NCI-H1436 treated with DMSO at 0.1 percent for 48 hours (cell line): ENCODE data around the gene CDKN1B.

Source experiments
- DNase-seq: peaks from one replicate; lab custom pipeline; 2025; lab: John Stamatoyannopoulos, UW

The CDKN1B gene

DNA sequence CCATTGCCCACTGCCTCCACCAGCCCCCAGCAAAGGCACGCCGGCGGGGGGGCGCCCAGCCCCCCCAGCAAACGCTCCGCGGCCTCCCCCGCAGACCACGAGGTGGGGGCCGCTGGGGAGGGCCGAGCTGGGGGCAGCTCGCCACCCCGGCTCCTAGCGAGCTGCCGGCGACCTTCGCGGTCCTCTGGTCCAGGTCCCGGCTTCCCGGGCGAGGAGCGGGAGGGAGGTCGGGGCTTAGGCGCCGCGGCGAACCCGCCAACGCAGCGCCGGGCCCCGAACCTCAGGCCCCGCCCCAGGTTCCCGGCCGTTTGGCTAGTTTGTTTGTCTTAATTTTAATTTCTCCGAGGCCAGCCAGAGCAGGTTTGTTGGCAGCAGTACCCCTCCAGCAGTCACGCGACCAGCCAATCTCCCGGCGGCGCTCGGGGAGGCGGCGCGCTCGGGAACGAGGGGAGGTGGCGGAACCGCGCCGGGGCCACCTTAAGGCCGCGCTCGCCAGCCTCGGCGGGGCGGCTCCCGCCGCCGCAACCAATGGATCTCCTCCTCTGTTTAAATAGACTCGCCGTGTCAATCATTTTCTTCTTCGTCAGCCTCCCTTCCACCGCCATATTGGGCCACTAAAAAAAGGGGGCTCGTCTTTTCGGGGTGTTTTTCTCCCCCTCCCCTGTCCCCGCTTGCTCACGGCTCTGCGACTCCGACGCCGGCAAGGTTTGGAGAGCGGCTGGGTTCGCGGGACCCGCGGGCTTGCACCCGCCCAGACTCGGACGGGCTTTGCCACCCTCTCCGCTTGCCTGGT, at the start of gene CDKN1B:
Gene CDKN1B (plus strand): TSS at position 576 of the 793 bp plus-strand sequence. CDS start 472 bp downstream, outside the sequence.
- DNase-seq, result peak; percentile 78

DNA sequence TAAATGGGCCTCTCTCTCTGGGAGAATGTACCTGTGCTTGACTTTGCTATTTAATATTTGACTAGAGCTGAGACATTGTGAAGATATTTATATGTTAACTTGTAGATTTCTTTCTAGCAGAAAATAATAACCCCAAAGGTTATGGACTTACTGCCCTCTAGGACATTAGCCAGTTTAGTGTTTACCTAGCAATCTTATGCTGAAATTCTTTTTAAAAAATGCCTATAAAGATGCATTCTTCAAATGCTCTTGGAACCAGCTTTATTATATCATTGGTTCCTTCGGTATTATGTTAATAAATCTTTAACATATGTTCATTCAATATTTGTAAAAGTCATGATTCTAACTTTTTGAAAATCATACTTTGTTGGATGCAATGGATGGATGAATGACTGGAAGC, 49.2 kb upstream of the CDKN1B start:
- DNase-seq, result no peak

DNA sequence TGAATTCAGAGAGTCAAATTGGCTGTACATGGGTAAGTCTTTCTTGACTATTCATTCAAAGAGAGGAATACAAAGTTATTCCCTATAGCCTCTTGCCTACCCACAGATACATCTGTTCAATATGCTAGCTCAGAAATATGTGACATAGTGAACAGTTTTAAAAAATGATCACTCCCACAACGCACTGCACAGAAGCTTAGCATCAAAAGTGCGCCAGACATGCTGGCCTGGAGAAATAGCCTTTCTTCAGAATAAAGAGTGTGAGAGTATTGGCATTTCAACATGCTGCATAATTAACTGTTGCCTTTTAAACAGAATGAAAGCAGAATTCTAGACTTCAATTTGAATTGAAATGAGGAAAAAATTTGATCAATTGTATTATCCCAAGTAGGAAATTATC, 48.1 kb upstream of the CDKN1B start:
- no peak for DNase-seq

DNA sequence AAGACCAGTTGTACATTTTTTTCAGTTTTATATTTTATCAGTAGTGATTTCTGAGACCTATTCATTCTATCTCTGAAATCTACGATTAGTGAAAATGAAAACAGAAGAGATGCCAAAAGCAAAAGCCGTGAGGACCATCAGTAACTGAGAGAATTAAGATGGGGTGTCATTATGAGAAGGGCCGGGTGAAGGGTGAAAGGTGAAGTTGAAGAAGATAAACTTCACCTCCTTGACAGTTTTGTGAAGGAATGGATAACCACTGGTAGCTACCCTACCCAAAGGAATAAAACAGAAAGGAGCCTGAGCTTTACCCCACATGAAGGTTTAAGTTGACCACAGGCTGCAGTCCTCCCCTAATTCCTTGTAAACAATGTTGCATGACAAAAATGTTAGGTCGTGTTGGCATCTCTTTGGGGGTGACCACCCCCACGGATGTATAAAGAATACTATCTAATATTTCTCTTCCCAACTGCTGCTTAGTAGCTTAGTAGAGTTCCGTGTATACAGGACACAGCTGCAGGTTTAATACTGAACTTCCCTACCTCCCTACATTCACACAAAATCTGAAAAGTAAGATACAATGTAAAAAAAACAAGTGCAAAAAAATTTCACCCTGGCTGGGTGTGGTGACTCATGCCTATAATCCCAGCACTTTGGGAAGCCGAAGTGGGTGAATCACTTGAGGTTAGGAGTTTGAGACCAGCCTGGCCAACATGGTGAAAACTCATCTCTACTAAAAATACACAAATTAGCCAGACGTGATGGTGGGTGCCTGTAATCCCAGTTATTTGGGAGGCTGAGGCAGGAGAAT, 45.1 kb upstream of the CDKN1B start:
- no peak for DNase-seq

DNA sequence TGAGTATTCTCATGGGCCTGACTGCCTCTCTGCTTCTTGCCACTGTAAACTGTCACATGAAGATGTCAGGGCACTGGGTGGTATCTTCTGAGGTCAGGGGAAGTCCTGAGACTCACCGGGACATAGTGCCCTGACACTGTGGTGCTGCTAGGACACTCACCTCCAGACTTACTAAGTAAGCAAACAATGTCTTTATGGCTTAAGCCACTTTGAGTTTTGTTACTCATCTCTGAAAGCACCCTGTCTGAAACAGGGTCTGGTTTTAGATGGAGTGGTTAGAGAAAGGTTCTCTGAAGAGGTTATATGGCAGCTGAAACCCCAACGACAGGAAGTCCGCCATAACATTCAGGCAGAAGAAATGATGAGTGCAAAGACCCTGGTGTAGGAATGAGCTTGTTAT, 43.9 kb upstream of the CDKN1B start:
- no peak for DNase-seq

DNA sequence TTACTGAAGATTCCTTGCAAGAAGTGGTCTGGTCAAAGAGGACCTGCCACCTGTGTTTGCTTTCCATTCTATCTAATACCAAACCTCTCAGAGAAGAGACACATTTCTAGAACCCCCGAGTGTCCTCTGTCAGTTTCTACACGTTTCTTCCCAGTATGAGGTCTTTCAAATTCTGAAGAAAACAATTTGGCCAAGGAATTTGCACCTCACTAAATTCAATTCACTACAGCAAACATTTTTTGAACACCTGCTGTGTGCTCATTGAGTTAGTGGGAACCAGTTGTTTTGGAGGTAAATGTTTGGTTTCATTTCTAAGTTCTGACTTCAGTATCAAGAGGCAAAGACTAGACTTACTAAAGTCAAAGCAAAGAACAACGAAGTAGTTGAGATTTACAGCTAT, 40.6 kb upstream of the CDKN1B start:
- no peak for DNase-seq

DNA sequence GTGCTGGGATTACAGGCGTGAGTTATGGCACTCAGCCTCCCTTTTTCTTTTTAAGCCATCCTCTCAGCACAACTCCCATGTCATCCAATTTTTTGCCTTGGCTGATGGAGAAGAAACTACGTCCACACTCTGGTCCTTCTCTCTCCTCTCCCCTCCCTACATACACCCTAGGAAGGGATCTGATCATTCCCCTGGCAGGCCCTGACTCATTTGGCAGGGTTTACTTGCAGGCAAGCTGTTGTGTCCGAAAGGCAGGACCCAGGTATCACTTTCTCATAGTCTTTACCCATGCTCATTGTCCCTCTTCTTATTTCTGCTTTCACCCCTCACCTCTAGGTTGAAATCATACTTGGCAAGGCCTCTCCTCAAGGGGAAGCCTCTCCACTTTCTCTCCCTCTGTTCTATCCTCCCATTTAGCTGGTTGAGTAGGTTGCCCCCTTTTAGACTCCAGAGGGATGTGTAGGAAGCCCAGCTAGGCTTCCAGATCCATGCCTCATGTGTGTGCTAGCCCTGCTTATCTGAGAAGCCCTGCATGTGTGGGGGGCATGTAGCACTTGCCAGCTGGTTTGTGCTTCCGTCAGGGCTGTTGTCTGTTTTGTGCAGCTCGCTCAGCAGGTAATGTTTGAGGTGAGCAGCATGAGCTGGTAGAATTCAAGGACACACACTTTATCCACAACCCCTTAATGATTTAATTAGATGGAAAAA, 36.0 kb upstream of the CDKN1B start:
- no peak for DNase-seq

DNA sequence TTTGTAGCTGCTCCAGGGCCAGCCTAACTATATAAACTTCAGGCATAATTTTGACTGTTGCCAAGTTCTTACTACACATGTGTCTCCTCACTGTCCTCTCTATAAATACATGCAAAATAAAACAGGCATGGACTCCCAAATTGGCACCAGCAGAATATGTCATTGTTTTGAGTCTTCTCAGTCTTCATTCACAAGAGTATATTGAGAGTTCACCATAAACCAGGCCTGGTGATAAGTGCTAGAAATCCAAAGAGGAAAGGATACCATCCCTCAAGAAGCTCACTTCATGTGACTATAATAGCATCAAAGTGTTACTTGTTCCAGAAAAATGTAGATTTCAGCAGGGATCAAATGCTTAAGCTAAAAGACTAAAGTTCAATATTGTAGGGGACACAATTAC, 34.9 kb upstream of the CDKN1B start:
- no peak for DNase-seq

DNA sequence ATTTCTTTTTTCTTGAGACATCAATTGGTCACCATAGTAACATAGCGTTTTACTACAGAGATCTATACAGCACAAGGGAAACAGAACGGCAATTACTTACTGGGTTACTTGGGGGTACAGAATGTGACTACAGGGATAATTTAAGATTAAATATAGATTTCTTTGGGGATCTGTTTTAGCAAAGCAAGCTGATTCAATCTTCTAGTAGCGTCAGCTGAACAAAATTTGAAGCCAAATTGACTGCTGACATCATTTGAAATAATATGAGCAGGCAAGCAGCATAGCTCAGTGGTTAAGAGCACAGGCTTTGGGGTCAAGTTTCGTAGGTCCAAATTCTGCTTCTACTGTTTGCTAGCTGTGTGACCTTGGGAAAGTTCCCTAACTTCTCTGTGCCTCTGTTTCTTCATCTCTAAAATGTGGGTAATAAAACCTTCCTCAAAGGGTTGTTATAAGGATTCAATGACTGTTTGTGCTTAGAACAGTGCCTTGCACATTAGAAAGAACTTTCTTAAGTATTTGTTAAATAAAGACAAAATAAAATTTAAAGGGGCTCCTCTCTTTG, 34.0 kb upstream of the CDKN1B start:
- no peak for DNase-seq

DNA sequence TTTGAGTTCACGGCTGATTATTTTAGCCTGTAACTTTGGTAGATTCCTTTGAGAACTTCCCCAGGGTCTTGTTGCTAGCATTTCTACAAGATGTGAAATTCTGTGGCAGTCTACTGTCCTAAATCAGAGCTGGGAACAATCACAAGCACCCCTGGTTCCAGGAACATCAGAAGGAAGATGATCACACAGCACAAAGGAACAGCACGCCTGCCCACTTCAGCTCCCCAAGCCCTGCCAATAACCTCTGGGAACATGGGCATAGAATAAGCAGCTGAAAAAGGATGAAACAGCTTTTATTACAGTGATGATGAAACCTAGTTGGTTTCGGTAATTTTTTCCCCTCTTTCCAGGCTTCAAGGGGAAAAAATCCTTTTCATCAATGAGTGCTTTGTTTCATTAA, 33.4 kb upstream of the CDKN1B start:
- no peak for DNase-seq

DNA sequence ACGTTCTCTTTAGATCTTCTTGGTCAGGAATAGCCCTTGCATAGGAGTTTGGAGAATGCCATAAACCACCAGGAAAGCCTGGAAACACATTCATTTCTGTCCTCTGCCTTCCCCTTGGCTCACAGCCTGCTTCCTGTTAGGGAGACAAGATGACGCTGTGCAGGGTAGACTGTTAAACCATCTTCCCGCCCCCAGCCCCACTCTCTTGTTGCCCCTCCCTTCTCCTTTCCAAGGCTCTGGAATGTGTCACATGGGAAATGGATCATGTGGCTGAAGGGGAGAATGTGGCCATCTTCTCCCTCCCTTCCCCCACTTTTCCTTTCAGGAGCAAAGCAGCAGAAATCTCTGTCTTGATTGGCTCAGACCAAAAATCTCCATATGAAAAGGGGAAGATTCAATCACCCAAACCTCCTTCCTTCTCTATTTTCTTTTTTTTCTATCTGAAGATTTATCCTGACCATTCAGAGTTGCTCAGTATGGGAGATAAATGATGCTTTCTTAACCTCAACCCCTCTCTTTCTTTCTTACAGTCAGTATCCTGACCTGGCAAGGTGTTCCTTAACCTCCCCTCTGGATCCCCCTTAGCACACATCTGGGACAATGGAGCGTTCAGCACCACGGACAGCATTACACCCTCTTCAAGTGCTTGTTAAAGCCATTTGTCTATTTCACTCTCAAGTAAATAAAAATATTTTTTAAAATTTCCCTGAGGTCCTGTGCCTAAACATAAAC, 32.6 kb upstream of the CDKN1B start:
- no peak for DNase-seq

DNA sequence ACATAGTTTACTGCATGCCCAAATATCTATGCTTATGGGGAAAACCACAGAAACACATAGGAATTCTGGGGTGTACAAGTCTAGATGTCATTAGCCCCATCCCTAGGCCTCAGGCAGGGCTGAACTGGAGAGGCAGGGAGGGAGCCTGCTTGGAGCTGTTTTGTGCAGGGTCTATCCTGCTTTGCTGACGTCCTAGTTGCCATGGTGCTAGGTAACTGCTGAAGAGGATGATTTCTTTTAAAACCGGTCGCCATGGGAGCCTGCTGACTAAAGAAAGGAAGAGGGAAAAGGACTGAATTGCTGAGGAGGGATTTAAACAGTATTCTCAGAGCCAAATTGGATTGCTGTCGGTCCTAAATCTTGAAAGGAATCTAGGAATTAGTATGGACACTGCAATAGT, 31.9 kb upstream of the CDKN1B start:
- DNase-seq, result peak; percentile 77

DNA sequence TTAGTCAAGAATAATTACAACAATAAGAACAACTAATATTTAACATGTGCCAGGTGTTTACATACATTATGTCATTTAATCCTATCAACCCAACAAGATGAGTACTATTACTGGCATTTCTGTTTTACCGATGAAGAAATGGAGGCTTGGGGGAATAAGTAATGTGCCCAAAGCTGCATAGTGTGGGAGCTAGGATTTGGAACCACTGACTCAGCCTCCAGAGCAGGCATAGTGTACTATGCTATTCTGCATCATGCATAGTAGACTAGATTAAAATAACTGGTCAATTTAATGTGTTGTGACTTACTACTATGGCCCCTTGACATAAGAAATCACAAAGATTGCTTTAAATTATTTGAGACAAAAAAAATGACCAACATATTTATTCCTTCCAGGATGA, 30.7 kb upstream of the CDKN1B start:
- no peak for DNase-seq

DNA sequence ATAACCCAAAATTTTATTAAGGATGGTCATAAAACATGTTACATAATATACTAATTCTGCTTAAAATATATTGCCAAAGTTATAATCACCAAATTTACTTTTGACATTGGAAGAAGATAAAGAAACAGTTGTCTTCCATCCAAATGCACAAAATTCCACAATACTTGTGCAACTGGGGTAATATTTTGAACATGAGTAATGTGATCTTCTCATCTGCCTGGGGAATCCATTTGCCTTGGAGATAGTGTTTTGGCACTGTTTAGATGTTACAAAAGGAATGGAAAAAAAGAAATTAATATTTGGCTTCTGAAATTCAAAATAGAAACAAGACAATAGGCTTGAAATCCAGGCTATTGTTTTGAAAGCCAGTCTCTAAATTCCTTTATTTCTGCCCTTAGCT, 30.2 kb upstream of the CDKN1B start:
- no peak for DNase-seq

DNA sequence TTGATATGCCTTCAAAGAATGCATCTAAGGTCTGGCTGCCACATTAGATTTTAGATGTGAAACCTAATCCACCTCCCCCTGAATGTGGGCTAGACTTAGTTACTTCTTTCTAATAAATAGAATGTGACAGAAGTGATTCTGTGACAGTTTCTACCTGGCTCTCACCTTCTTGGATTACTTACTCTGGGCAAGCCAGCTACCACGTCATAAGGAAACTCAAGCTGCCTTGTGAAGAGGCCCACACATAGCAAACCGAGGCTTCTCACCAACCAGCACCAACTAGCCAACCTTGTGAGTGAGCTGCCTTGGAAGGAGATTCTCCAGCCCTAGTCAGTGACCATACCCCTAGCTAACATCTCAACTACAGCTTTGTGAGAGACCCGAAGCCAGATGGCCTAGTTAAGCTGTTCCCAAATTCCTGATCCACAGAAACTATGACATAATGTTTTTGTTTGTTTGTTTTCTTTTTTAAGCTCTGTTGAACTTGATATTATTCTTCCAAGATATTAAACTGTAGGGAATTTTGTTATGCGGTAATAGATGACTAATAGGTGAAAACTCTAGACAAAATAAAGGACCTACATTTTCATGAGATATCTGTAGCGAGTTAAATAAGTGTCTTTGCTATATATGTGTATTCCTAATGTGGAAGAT, 27.4 kb upstream of the CDKN1B start:
- no peak for DNase-seq

DNA sequence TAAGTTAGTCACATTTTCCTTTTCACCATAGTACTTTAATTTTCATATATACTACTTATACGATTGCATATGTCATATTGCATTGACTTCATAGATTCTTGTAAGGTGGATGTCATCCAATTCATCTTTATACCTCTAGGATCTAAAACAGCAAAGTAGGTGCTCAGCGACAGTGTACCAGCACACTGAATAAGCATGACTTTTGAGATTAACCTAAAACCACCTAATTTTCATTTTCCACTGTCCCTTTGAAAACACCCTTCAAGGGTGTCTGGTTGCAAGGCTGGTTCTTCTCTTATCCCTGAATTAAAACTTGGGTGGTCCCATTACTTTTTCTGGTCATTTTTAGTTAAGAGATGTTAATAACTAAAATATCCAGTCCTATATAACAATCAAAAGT, 25.6 kb upstream of the CDKN1B start:
- no peak for DNase-seq

DNA sequence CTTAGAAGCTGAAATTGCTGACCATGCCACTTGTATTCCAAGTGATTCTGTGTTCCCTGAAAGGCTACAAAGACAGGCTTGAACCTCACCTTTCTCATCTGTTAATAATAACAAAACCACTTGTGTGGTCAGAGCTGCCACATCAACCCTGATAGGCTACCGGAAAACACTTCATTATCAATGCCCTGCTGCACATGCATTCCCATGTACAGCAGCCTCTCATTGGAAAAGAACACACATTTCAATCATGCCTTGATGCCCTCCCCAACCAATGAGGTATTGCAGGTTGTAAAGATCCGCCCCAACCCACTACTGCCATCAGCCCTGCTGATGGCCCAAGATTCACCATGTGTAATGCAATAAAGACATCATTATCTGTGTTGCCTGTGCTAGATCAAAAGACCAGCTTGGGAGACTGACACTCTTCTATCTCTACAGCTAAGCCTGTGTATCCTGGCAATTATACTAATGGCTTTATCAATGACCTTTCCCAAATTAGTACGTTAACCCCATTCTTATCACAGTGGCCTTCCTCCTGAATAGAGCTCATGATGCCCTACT, 24.0 kb upstream of the CDKN1B start:
- no peak for DNase-seq

DNA sequence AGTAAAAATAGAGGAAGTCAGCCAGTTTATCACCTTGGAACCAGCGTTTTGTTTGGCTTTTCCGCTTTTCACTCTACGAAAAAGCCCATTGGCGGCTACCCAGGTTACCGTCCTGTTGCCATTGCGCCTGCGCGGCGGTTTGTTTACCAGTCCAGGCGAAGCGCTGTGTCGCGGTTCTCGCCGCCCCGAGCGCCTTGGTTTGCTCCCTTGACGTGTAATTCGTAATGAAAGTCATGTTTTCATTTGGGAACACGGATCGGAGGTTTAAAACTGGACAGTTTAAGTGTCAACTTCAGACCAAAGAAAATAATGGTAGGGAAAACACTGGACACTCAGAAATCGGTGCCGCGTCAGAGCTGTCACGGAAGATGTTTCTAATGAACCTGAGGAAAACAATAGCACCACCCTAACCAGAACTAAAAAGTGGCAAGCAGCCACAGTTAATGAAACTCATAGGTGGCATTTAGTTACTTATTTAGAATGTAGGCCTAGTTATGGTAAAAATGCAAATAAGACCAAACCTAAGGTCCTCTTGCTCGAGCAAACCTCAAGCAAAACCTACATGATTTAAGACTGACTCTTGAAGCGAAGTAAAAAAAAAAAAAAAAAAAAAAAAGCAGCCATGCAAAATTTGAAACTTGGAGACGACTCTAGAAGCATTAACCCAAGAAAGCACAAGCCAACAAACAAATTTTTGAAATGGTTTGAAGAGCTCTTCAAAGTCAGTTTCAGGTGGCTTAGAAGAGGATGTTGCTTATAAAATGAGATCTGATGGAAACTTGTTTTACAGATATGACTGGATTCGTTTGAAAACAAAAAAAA, 20.4 kb upstream of the CDKN1B start:
- DNase-seq, result peak; percentile 63

DNA sequence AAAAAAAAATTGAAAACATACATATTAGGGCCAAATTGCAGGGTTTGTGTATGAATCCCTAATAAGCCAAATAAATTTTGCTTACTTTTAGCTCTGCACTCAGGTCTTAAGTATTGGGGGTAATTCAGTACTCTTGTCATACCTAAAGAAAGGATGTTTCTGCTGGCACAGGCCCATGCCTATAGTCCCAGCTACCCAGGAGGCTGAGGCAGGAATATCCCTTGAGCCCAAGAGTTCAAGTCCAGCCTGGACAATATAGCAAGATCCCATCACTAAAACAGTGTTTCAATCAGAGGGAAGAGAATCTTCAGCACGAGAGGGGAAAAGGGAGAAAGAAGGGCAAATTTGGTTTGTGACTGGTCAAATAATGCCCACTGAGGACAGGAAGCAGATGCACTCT, 17.8 kb upstream of the CDKN1B start:
- DNase-seq, result no peak

DNA sequence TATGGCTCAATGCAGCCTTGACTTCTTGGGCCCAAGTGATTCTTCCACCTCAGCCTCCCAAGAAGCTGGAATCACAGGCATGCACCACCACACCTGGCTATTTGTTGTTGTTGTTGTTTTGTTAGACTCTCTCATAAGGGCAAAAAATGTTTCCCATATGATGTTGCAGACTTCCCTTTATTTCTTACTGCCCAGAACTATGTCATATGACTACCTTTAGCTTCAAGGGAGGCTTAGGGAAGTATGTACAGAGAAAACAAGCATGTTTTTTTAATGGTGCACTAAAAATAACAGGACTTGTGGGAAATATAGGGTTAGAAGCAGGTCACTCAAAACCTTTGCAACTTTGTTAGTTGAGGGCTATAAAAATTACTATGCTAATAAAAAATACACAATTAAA, 16.9 kb upstream of the CDKN1B start:
- DNase-seq, result no peak
